Breast epithelium (tissue), 3 donors: ENCODE data around the gene UBE2O.

ENCODE experiments used
- CTCF ChIP-seq, 3 donors: fragments of 450-650 bp; IDR thresholded peaks; one replicate each; pipeline ENCODE4 v1.5.1; 2016 to 2017; ENCODE audit warnings: antibody characterized with exemption in 3 of 3, mild to moderate bottlenecking in 3 of 3, moderate library complexity in 3 of 3
- POLR2A ChIP-seq: fragments of 450-650 bp; IDR thresholded peaks from one replicate; pipeline ENCODE4 v1.6.1; 2016; ENCODE audit warnings: antibody characterized with exemption, mild to moderate bottlenecking, moderate library complexity
- POLR2AphosphoS5 ChIP-seq, 3 donors: sonication (generic); formaldehyde crosslinking; IDR thresholded peaks; one replicate each; pipeline ENCODE4 v1.6.1; 2017; ENCODE audit warnings: antibody characterized with exemption in 3 of 3

- no peak for TF ChIP-seq CTCF (IDR thresholded peaks at IDR 0.05)
- no peak for TF ChIP-seq POLR2AphosphoS5 (IDR thresholded peaks at IDR 0.05)
- no peak for TF ChIP-seq POLR2A
Observed at GRCh38 chr17:76444518-76445311, 8.2 kb downstream of the UBE2O start.
